Activated T-cell treated with anti-CD3 and anti-CD28 coated beads, Interleukin-2, amount 50 U/mL, for 72 hours (primary cell): Measurements from ENCODE around the gene NTN4. TPM values are rescaled to one million over a fixed set of nuclear protein-coding genes. Genes with fewer than 3 reads are reported as not detected.
"Not testable (repeated sequence)": the region's sequence is repeated elsewhere in the genome, so short reads cannot be mapped to it uniquely, and the experiment has no call there.

ENCODE experiments used
- ATAC-seq, 2 donors: fragments of 150-1000 bp; cut with Tn5 transposase; replicated peaks in 1 of 2; 2 replicates each; pipeline ENCODE4 v1.10.0; 2021; ENCODE audit warnings: moderate library complexity in 2 of 2, mild to moderate bottlenecking in 1 of 2
- DNase-seq, 2 donors: peaks; one replicate each; pipeline ENCODE4 v3.0.0; 2021 to 2022; ENCODE audit warnings: mixed read lengths in 1 of 2
- H3K27ac Mint-ChIP-seq: one replicate; pipeline ENCODE4 v1.8.0; 2022; ENCODE audit warnings: mild to moderate bottlenecking, moderate library complexity, mixed read lengths
- H3K27me3 Mint-ChIP-seq: one replicate; pipeline ENCODE4 v1.8.0; 2022; ENCODE audit warnings: low read depth, mixed read lengths
- H3K36me3 Mint-ChIP-seq, 2 donors: one replicate each; pipeline ENCODE4 v1.8.0; 2022; ENCODE audit warnings: mixed read lengths in 2 of 2, mild to moderate bottlenecking in 1 of 2; ENCODE audit not compliant: insufficient read depth in 2 of 2
- H3K4me1 Mint-ChIP-seq: one replicate; pipeline ENCODE4 v1.8.0; 2022; ENCODE audit warnings: low read depth, mixed read lengths
- H3K4me3 Mint-ChIP-seq, 2 donors: one replicate each; pipeline ENCODE4 v1.8.0; 2022; ENCODE audit warnings: mild to moderate bottlenecking in 2 of 2, mixed read lengths in 2 of 2, moderate library complexity in 2 of 2
- H3K9me3 Mint-ChIP-seq, 2 donors: one replicate each; pipeline ENCODE4 v1.8.0; 2022; ENCODE audit warnings: mixed read lengths in 2 of 2
- total RNA-seq, 2 donors: library from RNA; stranded (reverse); gene quantifications; one replicate each; pipeline ENCODE4 v1.2.3, GENCODE V29; 2022

The NTN4 gene
- total RNA-seq, 2 donors from 2014 or later = 0.26 to 0.69 TPM

- no peaks in the 10 kb centered on the region for H3K9me3 Mint-ChIP-seq
- peaks cover 14% of the 10 kb centered on the region for H3K4me1 Mint-ChIP-seq
- no peaks in the 10 kb centered on the region for H3K36me3 Mint-ChIP-seq
- DNase-seq = no peak
- H3K27me3 Mint-ChIP-seq = peaks cover 61% of the 10 kb centered on the region
- no peak overlapping the region for H3K27ac Mint-ChIP-seq
- ATAC-seq = no peak
- no peak overlapping the region for H3K4me3 Mint-ChIP-seq
Measured at GRCh38 chr12:95787274-95787818, 3.2 kb downstream of the NTN4 start.

GRCh38 chr12:95784915-95785314 is 5.6 kb downstream of the NTN4 start:
- no peaks in the 10 kb centered on the region for H3K9me3 Mint-ChIP-seq
- H3K36me3 Mint-ChIP-seq = no peaks in the 10 kb centered on the region
- H3K4me3 Mint-ChIP-seq = no peak overlapping the region
- ATAC-seq (no peak), DNase-seq (no peak)
- peaks cover 4% of the 10 kb centered on the region for H3K4me1 Mint-ChIP-seq
- peaks cover 45% of the 10 kb centered on the region for H3K27me3 Mint-ChIP-seq
- no peak overlapping the region for H3K27ac Mint-ChIP-seq

GRCh38 chr12:95784286-95784685 is 6.3 kb downstream of the NTN4 start:
- ATAC-seq = no peak
- no peaks in the 10 kb centered on the region for H3K9me3 Mint-ChIP-seq
- H3K36me3 Mint-ChIP-seq = no peaks in the 10 kb centered on the region
- peaks cover 39% of the 10 kb centered on the region for H3K27me3 Mint-ChIP-seq
- H3K27ac Mint-ChIP-seq = no peak overlapping the region
- H3K4me3 Mint-ChIP-seq = no peak overlapping the region
- no peaks in the 10 kb centered on the region for H3K4me1 Mint-ChIP-seq
- DNase-seq = no peak

- ATAC-seq, H3K27ac Mint-ChIP-seq, H3K9me3 Mint-ChIP-seq, H3K4me1 Mint-ChIP-seq, DNase-seq, H3K36me3 Mint-ChIP-seq, H3K4me3 Mint-ChIP-seq: not testable (repeated sequence)
- peaks cover 48% of the 10 kb centered on the region for H3K27me3 Mint-ChIP-seq
Measured at GRCh38 chr12:95775466-95775865, 15.1 kb downstream of the NTN4 start.

GRCh38 chr12:95774311-95775045 is 16.1 kb downstream of the NTN4 start:
- DNase-seq = no peak
- no peak overlapping the region for H3K27ac Mint-ChIP-seq
- no peaks in the 10 kb centered on the region for H3K4me1 Mint-ChIP-seq
- H3K27me3 Mint-ChIP-seq = peaks cover 53% of the 10 kb centered on the region
- H3K9me3 Mint-ChIP-seq = peaks cover 0 to 9% of the 10 kb centered on the region in 2 donors
- no peak overlapping the region for H3K4me3 Mint-ChIP-seq
- ATAC-seq = no peak
- H3K36me3 Mint-ChIP-seq = peaks cover 0 to 4% of the 10 kb centered on the region in 2 donors

- Mint-ChIP-seq H3K4me1 (no peaks in the 10 kb centered on the region), H3K27me3 (peaks cover 62% of the 10 kb centered on the region), H3K9me3 (peaks cover 0 to 9% of the 10 kb centered on the region in 2 donors), H3K27ac (no peak overlapping the region), H3K36me3 (peaks cover 0 to 4% of the 10 kb centered on the region in 2 donors), H3K4me3 (no peak overlapping the region)
- DNase-seq (no peak), ATAC-seq (no peak)
Measured at GRCh38 chr12:95773320-95773719, 17.2 kb downstream of the NTN4 start.

- H3K4me3 Mint-ChIP-seq = no peak overlapping the region
- no peaks in the 10 kb centered on the region for H3K9me3 Mint-ChIP-seq
- H3K27ac Mint-ChIP-seq = no peak overlapping the region
- H3K36me3 Mint-ChIP-seq = no peaks in the 10 kb centered on the region
- ATAC-seq (no peak), DNase-seq (no peak)
- H3K27me3 Mint-ChIP-seq = peaks cover 69% of the 10 kb centered on the region
- no peaks in the 10 kb centered on the region for H3K4me1 Mint-ChIP-seq
Measured at GRCh38 chr12:95767703-95768102, 22.9 kb downstream of the NTN4 start.

GRCh38 chr12:95766356-95767019 is 24.1 kb downstream of the NTN4 start:
- DNase-seq = no peak
- H3K4me3 Mint-ChIP-seq = no peak overlapping the region
- H3K27me3 Mint-ChIP-seq = peaks cover 64% of the 10 kb centered on the region
- H3K4me1 Mint-ChIP-seq = no peaks in the 10 kb centered on the region
- no peaks in the 10 kb centered on the region for H3K36me3 Mint-ChIP-seq
- H3K9me3 Mint-ChIP-seq = no peaks in the 10 kb centered on the region
- H3K27ac Mint-ChIP-seq = no peak overlapping the region
- ATAC-seq = no peak

GRCh38 chr12:95764848-95765247 is 25.7 kb downstream of the NTN4 start:
- Mint-ChIP-seq H3K9me3 (no peaks in the 10 kb centered on the region), H3K27ac (no peak overlapping the region), H3K27me3 (peaks cover 70% of the 10 kb centered on the region), H3K36me3 (no peaks in the 10 kb centered on the region), H3K4me3 (no peak overlapping the region), H3K4me1 (no peaks in the 10 kb centered on the region)
- DNase-seq = no peak
- no peak for ATAC-seq

- Mint-ChIP-seq H3K4me3 (no peak overlapping the region), H3K9me3 (no peaks in the 10 kb centered on the region), H3K36me3 (no peaks in the 10 kb centered on the region), H3K4me1 (no peaks in the 10 kb centered on the region), H3K27ac (no peak overlapping the region), H3K27me3 (peaks cover 64% of the 10 kb centered on the region)
- peak; percentile 56 to 62 for ATAC-seq
- peak in 1 of 2 donors; percentile 6 for DNase-seq
Measured at GRCh38 chr12:95763809-95764253, 26.7 kb downstream of the NTN4 start.

- DNase-seq = no peak
- Mint-ChIP-seq H3K27ac (no peak overlapping the region), H3K27me3 (peaks cover 50% of the 10 kb centered on the region), H3K9me3 (no peaks in the 10 kb centered on the region), H3K4me3 (peak overlapping the region in 1 of 2 donors; percentile 61), H3K4me1 (no peaks in the 10 kb centered on the region), H3K36me3 (no peaks in the 10 kb centered on the region)
- peak; percentile 32 to 48 for ATAC-seq
Measured at GRCh38 chr12:95762123-95762785, 28.3 kb downstream of the NTN4 start.

- Mint-ChIP-seq H3K36me3 (no peaks in the 10 kb centered on the region), H3K4me3 (no peak overlapping the region), H3K27me3 (peaks cover 48% of the 10 kb centered on the region), H3K9me3 (no peaks in the 10 kb centered on the region), H3K4me1 (no peaks in the 10 kb centered on the region), H3K27ac (no peak overlapping the region)
- DNase-seq (no peak), ATAC-seq (no peak)
Measured at GRCh38 chr12:95760371-95760770, 30.2 kb downstream of the NTN4 start.

GRCh38 chr12:95759718-95760117 is 30.8 kb downstream of the NTN4 start:
- Mint-ChIP-seq H3K36me3 (no peaks in the 10 kb centered on the region), H3K4me1 (no peaks in the 10 kb centered on the region), H3K27me3 (peaks cover 42% of the 10 kb centered on the region), H3K9me3 (no peaks in the 10 kb centered on the region), H3K4me3 (no peak overlapping the region), H3K27ac (no peak overlapping the region)
- ATAC-seq = no peak
- no peak for DNase-seq
